Amygdala (tissue), 56 donors: ENCODE measurements around the gene BRAT1.
"Not testable (repeated sequence)": the region's sequence is repeated elsewhere in the genome, so short reads cannot be mapped to it uniquely, and the experiment has no call there.

ENCODE experiments used
- DNase-seq, 56 donors: peaks; one replicate each; lab custom pipeline; 2025; lab: John Stamatoyannopoulos, UW

The BRAT1 gene

GRCh38 chr7:2555121-2556052 lies at the start of gene BRAT1:
Gene BRAT1, minus strand, starts transcription at chr7:2555524. Its CDS starts 1,093 bp downstream, at chr7:2554431.
- peak; percentile 51 to 98 (median 90) for DNase-seq

- DNase-seq, result no peak
These were observed 49.4 kb upstream of the BRAT1 start for GRCh38 chr7:2604608-2605174.

DNA sequence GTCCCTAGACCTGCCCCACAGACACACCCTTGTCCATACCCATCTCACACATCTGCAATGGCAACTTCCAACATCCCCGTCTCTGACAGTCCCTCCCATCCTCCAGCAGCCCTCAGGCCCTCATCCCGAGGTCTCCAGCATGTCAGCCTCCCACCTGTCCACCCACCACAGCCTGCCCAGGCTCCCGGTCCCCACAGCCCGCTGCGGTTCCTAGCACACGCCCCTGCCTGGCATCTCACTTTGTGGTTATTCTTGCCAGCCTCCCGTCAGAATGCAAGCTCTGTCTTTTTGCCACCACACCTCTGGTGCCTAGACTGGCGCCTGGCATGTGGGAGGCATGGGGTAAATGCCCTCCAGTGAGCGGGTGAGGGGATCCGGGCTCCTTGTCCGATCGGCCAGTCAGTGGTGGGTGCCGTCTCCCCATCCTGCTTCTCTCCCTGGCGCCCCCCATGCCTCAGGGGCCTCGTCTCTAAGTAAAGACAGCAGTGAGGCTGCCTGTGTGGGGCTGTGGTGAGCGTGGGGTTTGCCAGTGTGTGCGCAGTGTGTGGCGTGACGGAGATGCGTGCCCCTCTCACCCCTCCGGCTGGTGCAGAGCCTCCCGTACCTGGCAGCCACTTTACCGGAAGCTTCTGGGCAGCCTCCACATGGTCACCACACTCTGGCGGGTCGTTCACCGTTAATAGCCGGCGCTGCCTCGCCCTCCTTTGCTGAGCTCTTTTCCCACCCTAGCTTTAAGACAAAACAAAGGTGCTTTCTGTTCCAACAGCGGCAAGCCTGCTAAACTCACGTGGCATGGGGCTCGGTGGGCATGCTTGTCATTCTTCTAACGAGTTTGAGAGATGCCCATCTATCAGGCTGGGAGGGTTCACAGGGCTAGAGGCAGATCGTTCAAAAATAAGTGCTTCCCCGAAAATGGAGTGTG lies 48.0 kb upstream of the BRAT1 start:
- no peak for DNase-seq

- no peak for DNase-seq
These were observed 47.2 kb upstream of the BRAT1 start for GRCh38 chr7:2602406-2603043.

GRCh38 chr7:2601907-2602306 lies 46.6 kb upstream of the BRAT1 start:
- DNase-seq, result no peak

DNA sequence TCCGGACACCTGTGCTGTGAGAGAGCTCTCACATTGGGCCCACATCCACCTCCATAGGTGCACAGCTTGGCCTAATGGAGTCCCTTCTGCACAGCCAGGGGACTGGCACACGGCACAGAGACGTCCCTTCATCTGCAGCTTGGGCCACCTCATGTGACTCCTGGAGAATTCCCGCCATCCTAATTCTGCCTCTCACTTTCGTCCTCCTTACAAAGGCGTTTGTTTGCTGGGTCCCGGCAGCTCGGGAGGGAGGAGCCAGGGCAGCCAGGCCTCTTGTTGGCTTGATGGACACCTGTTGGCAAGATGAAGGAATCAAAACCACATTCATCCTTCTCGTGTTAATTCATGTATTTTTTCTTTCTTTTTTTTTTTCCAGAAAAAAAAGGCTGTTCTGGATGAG lies 45.7 kb upstream of the BRAT1 start:
- no peak for DNase-seq

- DNase-seq, result no peak
These were observed 43.0 kb upstream of the BRAT1 start for GRCh38 chr7:2598154-2598823.

DNA sequence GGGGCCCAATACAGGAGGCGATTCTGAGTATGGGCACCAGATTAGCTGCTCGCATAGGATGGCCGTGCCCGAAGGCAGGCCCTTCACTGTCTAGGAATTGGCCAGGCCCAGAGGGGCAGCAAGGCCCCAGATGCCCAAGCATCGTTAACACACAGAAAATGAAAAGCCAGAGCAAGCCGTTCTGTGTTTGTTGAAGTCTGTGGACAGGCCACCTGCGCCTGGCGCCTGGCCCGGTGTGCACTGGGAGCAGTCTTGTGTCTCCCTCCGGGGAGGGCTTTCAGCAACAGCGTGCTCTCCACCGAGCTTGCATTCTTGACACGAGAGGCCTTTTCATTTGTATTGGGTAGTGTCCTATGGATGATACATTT lies 41.9 kb upstream of the BRAT1 start:
- DNase-seq, result no peak

DNA sequence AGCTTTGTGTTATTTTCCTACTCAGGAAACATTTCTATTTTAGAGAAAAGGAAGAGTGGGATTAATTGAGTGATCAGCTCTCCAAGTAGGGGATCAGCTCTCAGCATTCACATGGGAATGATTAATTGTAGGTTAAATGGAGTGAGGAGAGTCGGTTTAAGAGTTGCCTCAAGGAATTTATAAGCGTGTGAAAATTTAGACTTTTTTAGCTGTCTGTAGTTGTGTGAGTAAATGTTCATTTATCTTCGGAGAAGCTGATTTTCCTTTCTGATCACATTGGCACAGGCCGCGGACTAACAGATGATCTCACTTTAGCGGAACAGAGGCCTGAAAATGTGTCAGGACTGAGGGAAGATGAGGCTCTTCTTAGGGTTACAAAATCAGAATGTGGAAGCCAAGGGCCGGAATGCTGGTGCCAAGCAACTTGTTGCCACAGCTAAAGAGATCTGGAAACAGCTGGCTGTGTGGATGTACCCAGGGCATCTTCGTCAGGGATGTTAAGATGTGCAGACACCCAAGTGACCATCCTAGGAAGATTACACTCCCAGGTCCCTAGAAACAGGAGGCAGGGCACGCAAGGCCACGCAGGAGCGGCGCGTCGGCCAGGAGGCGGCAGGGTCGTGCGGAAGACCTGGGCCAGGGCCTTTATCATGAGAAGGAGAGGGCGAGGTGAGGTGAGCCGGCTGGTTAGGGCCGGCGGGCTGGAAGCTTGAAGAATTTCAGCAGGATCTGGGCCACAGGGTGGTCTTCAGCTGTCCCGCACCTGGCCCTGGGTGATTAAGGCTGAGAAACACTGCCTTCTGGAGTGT lies 41.3 kb upstream of the BRAT1 start:
- DNase-seq, result no peak

GRCh38 chr7:2595258-2595860 lies 40.0 kb upstream of the BRAT1 start:
- no peak for DNase-seq

DNA sequence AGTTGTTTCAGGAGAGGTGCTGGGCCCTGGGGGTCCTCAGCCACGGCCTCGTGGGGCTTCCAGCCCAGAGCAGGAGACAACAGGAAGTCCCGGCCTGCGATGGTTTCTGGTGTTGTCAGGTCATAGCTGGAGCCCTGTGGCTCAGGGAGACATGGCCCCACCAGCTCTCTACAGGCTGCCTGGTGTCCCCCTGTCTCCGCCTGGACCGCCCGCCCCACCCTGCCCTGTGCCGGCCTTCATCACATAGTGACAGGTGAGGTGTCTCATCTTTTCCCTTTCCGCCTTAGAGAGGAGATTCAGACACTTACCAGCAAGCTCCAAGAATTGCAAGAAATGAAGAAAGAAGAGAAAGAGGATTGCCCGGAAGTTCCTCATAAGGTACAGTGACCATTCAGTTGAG lies 39.3 kb upstream of the BRAT1 start:
- no peak for DNase-seq

DNA sequence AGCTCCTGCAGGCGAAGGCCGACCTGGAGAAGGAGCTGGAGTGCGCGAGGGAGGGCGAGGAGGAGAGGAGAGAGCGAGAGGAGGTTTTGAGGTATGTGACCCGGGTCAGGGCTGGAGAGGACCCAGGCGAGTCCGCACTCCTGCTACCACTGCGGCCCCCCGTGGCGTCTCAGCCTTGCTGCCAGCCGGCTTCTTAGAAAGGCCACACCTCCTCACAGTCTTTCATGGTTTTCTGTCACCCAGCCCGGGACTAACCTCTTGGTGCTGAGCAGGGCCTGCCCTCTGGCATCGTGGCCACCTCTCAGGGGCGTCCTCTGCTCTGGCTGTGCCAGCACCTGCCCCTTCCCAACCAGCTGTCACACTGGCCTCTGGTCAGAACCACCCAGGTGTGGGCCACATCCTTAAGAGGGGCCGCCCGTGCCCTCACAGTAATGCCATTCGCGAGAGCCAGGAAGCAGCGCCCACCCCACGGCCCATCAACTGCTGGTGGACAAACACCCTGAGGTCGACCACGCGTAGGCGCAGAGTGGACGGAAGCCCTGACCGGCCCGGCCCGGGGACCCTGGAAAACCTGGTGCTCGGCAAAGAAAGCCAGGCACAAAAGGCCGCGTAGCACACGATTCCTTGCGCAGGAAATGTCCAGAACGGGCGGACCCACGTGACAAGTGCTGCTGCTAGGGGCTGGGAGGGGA lies 37.9 kb upstream of the BRAT1 start:
- DNase-seq, result no peak

- DNase-seq, result no peak
These were observed 37.1 kb upstream of the BRAT1 start for GRCh38 chr7:2592375-2592865.

- not testable (repeated sequence) for DNase-seq
These were observed 34.6 kb upstream of the BRAT1 start for GRCh38 chr7:2589941-2590340.

- no peak for DNase-seq
These were observed 34.0 kb upstream of the BRAT1 start for GRCh38 chr7:2589341-2589740.

DNA sequence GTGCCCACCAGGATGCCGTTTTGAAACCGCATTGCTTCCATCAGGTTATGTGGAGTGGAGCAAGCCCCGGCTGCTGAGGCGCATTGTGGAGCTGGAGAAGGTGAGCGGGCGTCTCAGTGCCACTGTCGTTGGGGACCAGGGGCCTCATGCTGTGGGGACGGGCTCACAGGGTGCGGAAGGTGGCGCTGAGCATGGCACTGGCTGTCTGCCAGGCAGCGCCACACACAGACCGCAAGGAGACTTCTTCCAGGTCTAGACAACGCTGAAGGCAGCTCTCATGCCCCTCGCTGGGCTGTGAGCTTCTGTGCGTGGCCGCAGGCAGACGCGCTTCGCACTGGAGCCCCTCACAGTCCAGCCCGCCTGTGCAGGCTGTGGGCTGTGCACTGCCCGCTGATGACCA lies 32.5 kb upstream of the BRAT1 start:
- DNase-seq, result no peak

GRCh38 chr7:2587134-2587533 lies 31.8 kb upstream of the BRAT1 start:
- no peak for DNase-seq
